HUES6 (cell line): ENCODE data around the gene RBM42.

Experiments used
- H3K27ac ChIP-seq: 2 replicates; pipeline ENCODE4 v1.7.0; 2013; ENCODE audit warnings: low read depth, mild to moderate bottlenecking, low read length, inconsistent platforms
- H3K27me3 ChIP-seq: 2 replicates; pipeline ENCODE4 v1.6.1; 2013; ENCODE audit warnings: low read length; ENCODE audit not compliant: control insufficient read depth, insufficient read depth
- H3K36me3 ChIP-seq: 2 replicates; pipeline ENCODE4 v1.6.1; 2013; ENCODE audit warnings: low read length; ENCODE audit not compliant: control insufficient read depth, insufficient read depth
- H3K4me1 ChIP-seq: 2 replicates; pipeline ENCODE4 v1.6.1; 2013; ENCODE audit warnings: low read length; ENCODE audit not compliant: control insufficient read depth, insufficient read depth
- H3K4me3 ChIP-seq: 2 replicates; pipeline ENCODE4 v1.5.1; 2013; ENCODE audit warnings: low read depth, low read length
- H3K9ac ChIP-seq: one replicate; pipeline ENCODE4 v1.6.1; 2013; ENCODE audit warnings: mild to moderate bottlenecking, low read length
- H3K9me3 ChIP-seq: 2 replicates; pipeline ENCODE4 v1.6.1; 2013; ENCODE audit warnings: low read depth, low read length; ENCODE audit not compliant: control insufficient read depth, insufficient read depth

RBM42 gene

DNA sequence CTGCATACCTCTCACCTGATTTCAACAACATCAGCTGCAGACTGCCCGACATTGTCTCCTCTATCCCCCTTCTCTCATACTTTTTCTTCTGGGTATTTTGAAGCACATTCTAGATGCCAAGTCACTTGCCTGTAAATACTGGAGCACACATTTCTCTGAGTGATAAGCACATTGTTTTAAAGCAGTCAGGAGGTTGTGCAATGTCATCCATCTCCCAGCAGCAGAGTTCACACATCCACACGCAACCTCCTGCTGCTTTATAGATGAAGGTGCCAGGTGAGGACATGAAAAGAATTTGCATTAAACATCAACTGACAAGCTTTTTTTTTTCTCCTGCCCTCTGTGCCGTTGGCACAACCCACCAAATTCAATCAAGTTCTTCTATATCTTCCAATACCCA lies 43.0 kb downstream of the RBM42 start:
- no peaks in the 10 kb centered on the region; the same call in 1 of the 2 replicates for H3K4me1 ChIP-seq
- H3K27ac ChIP-seq = no peak overlapping the region
- H3K27me3 ChIP-seq = peaks cover 29% of the 10 kb centered on the region; the same call in 1 of the 2 replicates
- no peak overlapping the region for H3K4me3 ChIP-seq
- H3K9ac ChIP-seq = no peak overlapping the region
- no peaks in the 10 kb centered on the region for H3K36me3 ChIP-seq
- no peaks in the 10 kb centered on the region for H3K9me3 ChIP-seq

DNA sequence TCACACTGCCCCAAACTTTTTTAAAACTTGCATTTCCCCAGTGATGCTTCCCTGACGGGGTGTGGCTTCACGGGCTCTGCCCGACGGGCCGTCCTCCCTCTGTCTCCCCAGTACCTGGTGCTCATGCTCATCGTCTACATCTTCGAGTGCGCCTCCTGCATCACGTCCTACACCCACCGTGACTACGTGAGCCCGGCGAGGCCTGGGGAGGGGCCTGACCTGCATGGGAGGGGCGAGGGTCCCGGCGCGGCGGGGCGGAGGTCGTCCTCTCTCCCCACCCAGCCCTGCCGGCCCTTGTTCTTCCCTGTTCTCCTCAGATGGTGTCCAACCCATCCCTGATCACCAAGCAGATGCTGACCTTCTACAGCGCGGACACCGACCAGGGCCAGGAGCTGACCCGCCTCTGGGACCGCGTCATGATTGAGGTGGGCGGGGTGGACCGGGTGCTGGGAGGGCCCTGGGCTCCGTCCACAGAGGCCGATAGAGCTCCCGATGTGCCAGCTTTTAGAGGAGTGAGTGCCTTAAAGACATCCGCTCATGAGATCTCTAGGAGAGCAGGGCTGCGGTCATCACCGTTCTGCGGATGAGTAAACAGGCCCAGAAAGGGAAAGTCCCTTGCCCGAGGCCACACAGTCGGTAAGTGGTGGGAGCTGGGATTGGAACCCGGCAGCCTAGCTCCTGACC lies 44.4 kb downstream of the RBM42 start:
- Histone ChIP-seq H3K36me3 (no peaks in the 10 kb centered on the region), H3K27me3 (peaks cover 29% of the 10 kb centered on the region; the same call in 1 of the 2 replicates), H3K27ac (no peak overlapping the region), H3K4me1 (no peaks in the 10 kb centered on the region; the same call in 1 of the 2 replicates), H3K9ac (peak overlapping the region; percentile 3), H3K9me3 (no peaks in the 10 kb centered on the region), H3K4me3 (peak overlapping the region; percentile 79)

DNA sequence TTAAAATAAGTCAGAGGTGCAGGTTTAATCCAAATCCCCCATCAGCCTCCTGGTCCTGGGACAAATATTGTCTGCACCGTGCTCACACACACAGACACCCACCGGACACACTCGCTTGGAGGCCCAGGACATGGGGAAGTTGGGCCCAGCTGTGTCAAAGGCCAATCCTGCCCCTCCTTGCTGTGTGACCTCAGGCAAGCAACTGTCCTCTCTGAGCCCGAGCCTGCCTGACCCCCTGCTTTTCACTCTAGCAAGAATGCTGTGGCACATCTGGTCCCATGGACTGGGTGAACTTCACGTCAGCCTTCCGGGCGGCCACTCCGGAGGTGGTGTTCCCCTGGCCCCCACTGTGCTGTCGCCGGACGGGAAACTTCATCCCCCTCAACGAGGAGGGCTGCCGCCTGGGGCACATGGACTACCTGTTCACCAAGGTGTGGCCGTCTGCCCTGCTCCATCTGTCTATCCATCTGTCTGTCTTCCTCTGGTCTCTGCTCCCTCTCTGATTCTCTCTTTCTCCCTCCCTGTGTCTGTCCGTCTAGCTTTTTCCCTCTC lies 46.8 kb downstream of the RBM42 start:
- H3K27ac ChIP-seq = no peak overlapping the region
- H3K27me3 ChIP-seq = peaks cover 17% of the 10 kb centered on the region; the same call in 1 of the 2 replicates
- H3K9ac ChIP-seq = no peak overlapping the region
- H3K36me3 ChIP-seq = no peaks in the 10 kb centered on the region
- H3K4me1 ChIP-seq = no peaks in the 10 kb centered on the region; the same call in 1 of the 2 replicates
- H3K9me3 ChIP-seq = no peaks in the 10 kb centered on the region
- no peak overlapping the region for H3K4me3 ChIP-seq
